GDM1 (cell line): ENCODE results near the gene PHLDA1.
"Not testable (repeated sequence)": the region's sequence is repeated elsewhere in the genome, so short reads cannot be mapped to it uniquely, and the experiment has no call there.

Experiments
- DNase-seq: peaks from one replicate; lab custom pipeline; 2025; lab: John Stamatoyannopoulos, UW

PHLDA1 gene

DNA sequence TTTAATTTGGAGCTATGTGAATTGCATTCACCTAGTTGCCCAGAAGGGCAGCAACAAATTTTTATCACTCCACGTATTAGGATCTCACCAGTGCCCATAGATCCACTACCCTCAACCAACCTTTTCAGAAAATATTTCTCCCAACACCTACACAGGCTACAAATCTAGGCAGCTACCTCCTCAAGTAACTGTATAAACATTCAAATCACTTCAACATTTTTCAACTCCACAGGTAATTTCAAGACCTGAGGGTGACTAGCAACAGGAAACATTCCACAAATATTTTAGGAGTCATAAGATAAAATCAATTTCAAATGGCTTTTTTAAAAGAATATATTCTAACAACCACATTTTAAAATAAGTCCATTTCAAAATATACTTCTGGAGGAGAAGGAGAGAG lies 12.9 kb downstream of the PHLDA1 start:
- no peak for DNase-seq

DNA sequence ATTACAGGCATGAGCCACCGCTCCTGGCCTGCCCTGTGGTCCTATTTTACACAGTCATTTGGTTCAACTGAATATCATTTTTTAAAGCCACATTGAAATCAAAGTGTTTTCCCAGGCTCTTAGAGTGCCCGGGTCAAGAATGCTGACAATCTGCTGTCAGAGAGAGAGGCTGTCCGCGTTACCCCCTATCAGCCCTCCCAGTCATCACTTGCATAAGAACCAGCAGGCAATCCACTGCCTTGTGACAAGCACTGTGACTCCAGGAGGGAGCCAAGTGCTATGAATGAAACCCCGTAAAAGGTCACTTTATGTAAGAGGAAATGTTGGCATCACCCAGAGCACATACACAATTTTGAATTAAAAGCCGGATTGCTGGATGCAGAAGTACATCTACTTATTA lies 13.5 kb downstream of the PHLDA1 start:
- no peak for DNase-seq

DNA sequence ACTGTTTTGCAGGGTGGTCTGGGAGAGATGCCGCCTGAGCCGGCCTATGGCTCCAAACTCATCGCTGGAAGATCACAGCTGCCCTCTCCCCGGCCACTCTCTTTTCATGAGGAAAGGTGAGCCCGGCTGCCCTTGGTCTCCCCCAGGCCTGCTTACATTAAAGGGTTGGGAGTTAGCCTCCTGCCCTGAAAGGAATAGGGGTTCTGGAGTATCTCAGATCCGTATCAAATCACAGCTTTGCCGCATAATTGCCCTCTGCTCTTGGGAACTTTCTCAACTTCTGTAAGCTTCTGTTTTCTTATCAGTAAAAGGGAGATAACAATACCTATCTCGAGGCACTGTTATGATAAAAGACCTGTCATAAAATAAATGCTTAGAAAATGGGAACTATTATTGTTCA lies 17.6 kb downstream of the PHLDA1 start:
- no peak for DNase-seq

DNA sequence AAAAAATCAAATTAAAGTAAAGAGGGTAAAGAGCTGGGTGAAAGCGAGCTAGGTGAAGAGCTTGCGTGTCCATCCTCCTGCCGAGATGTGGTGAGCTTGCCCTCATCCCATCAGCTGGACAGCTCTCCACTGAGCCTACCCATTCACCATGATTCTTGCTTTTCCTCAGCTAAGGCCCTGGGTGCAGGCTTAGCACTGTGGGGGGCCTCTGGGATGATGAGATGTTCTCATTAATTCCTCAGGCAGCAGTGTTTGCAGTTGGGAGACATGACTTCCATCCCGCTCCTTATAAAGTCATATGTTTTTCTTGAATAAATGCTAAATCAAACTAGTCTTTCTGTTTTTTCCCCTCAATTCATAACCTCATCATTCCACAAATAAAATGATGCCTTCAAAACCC lies 18.0 kb downstream of the PHLDA1 start:
- DNase-seq, result no peak

DNA sequence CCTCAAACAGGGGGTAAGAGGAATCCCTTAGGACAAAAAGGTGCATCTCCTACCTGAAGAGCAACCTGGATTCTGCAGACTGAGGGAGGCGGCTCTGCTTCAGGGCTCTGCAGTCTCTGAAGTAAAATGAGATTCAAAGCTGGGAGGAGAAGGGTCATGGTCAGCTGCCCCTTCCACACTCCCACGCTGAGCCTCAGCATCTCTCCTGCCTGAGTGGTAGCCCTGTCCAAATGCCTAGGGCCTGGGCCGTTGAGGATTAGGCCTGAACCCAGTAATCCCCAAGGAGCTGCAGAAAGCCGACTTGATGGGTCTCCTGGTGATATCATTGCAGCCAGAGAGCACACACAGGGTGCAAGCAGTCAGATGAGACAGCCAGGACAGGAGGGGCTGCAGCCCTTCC lies 18.9 kb downstream of the PHLDA1 start:
- DNase-seq, result no peak

DNA sequence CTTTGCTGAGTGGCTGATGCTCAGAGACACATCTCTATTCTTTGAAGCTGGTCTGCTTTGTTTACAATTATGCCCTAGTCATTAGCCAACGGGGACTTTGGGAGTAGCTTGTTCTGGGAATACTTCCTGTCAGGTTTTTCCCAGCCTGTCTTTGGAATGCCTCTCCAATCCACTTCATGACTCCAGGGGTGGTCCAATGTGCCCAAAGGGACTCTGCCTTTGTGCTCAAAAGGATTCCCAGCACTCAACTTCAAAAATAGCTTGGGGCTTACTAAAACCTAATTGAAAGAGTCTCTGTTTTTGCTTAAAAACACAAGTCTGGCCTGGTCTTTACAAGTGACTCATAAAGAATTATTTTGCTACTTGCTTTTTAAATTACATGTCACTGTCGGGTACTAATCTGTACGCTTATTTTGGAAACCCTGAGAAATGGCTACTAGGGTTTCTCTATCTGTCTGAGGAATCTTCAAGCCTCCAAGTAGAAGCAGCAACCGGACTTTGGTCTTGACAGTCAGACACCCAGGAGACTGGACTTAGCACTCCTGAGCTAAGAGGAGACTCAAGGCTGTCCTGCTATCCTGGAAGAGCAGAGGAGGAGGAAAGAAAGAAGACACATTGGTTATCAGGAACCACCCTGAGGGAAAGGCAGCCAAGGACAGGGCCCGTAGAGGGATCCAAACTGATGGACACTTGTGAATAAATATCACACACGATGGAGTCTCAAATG lies 20.7 kb downstream of the PHLDA1 start:
- DNase-seq, result no peak

DNA sequence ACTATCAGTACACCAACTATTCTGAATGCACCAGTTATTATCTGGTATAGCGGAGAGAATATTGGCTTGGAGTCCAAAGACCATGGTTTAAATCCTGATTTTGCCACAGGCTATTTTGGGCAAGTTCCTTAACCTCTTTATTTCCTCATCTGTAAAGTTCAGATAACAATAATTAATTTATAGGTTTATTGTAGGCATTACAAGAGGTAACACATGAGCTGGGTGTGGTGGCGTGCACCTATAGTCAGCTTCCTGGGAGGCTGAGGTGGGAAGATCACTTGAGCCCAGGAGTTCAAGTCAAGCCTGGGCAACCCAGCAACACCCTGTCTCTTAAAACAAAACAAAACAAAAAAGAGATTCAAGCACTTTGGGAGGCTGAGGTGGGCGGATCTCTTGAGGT lies 23.1 kb downstream of the PHLDA1 start:
- DNase-seq, result no peak

DNA sequence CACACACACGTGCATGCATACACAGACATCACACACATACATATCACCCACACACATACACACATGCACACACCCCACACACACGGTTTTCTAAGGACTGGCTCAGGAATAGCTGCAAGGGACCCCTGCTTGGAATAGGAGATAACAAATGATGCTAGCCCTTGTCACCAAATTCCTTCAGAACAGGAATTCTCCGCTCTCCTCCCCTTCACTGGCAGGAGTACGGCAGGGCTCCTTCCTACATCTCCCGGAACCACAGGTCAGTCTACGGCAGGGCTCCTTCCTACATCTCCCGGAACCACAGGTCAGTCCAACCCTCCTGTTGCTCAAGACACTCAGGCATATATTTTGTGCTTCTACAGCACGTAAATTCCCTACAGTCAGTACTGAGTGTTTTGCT lies 23.9 kb downstream of the PHLDA1 start:
- DNase-seq, result no peak

DNA sequence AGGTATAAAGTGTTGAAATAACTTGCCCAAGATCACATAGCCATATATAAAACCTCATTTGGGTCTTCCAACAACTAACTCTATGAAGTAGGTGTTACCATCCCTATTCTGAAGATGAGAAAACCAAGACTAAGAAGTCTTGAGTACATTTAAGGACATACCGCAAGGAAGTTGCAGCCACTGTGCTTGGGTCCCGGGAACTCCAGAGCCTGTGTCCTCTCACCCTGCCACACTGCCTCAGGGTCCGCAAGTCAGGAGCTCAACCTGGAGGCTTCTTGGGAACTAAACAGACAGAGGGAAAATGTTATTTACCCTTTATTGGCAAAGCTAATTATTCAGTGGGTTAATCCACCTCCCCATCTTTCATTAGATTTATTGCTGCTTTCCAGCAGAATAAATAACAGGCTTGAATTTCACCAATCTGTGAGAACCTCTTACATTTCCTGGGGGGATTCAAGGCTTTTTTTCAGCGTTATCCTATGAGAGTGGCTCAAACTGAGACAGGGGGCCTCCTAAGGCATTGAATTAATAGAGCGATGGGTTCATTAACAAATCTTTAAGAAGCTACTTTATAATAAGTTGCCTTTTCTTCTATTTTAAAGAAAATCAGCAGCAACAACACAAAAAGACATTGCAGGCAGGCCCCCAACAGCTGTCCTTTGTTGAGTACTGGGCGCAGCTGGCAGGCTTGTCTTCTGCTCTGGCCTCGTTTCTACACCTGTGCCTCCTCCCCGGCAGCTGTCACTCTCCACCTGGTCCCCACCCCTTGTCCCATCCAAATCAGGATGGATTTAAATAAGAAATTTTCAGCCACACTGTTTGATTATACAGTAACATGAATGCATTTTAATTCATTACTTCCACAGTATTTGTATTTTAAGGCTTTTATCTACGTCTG lies 25.3 kb downstream of the PHLDA1 start:
- DNase-seq, result no peak

DNA sequence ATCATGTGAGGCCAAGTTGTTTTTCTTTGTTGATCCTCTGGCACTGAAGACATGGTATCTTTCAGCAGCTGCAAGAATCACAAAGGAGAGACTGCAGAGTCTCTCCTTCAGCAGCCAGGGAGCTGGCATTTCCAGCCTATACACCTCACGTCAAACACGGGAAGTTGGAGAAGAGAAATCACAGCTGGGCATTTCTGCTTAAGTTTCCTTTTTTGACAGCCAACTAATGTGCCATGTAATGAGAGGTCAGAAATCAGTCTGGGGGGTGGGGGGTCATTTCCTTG lies 28.3 kb downstream of the PHLDA1 start:
- DNase-seq, result no peak

DNA sequence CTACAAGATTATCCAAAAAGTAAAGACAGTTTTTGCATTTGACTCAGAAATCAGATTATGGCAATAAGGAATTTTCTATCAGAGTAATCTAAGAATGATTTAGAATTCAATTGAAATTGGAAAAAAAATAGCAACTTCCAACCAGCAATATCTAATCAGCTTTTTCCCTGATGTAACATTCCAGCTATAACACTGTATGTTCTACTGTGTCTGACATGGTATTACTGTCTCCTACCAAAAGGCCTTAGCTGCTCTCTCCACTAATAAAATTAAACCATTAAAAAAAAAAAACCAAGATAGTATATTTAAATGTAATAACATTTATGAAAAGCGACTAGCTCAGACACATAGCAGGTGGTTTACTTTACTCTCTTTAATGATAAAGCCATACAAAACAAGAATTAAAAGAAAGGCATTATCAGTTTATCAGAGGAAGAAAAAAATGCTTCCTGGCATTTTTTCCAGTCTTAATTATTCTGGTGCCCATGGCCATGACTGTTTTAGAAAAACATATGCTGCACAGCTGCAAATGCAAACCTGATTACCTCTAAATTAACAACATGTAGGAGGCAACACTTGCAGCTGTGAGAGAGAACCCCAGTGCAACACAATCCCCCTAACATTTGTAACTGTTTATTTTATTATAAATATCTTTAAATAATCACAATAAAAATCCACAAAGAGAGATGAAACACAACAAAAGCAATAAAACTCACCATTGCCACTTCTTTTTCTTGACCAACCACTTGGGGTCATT lies 28.8 kb downstream of the PHLDA1 start:
- no peak for DNase-seq

DNA sequence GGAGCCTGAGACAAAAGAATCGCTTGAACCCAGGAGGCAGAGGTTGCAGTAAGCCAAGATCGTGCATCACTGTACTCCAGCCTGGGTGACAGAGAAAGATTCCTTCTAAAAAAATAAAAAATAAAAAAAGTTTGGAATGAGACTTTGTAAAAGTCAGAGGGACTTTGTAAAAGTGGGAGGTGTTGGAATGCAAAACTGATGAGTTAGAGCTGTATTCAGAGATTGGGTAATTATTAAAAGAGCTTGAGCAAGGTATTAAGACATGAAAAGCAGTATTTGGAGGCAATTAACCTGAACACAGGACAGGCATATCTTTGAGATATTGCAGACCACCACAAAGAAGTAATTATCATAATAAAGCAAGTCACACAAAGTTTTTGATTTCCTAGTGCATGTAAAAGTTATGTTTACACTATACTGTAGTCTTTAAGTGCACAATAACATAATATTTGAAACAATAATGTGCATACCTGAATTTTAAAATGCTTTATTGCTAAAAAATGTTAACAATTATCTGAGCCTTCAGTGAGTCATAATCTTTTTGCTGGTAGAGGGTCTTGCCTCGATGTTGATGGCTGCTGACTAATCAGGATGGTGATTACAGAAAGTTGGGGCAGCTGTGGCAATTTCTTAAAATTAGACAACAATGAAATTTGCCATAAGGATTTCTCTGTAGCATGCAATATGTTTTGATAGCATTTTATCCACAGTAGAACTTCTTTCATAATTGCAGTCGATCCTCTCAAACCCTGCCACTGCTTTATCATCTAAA lies 33.1 kb downstream of the PHLDA1 start:
- no peak for DNase-seq

DNA sequence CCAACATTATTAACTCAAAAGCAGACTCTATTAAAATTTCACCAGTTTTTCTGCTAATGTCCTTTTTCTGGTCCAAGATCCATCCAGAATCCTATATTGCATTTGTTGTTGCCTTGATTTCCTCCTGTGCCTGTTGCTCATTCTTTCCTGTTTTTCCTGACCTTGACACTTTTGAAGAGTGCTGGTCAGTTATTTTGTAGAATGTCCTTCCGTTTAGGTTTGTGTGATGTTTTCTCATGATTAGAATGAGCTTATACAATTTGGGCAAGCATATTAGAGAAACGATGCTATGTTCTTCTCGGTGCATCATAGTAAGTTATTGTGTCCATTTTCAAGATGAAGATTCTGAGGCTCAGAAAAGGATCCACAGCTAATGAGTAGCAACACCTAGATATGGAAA lies 33.9 kb downstream of the PHLDA1 start:
- no peak for DNase-seq

DNA sequence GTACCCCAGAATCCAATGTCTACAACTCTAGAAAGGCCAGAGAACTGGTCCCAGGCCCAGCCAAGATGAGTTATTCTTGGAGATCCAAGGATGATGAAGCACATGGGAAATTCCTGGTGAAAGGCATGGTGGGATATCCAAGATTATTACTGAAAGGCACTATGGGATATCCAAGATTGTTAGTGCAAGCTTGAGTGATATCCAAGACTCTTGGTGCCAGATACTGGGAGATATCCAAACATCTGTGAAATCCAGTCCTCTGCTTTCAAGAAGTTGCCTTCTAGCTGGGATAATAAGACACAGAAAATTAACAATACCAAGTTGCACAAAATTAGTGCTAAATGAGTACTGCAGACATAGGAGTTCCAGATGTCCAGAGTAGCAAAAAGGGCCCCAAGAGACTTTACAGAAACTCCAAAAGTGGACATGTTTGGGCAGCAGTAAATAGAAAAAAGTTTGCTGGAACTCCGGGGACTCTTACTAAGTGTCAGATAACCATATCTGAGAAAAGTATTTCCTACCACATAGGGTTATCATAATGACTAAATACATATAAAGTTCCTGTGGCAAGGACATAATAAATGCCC lies 34.6 kb downstream of the PHLDA1 start:
- DNase-seq, result no peak

DNA sequence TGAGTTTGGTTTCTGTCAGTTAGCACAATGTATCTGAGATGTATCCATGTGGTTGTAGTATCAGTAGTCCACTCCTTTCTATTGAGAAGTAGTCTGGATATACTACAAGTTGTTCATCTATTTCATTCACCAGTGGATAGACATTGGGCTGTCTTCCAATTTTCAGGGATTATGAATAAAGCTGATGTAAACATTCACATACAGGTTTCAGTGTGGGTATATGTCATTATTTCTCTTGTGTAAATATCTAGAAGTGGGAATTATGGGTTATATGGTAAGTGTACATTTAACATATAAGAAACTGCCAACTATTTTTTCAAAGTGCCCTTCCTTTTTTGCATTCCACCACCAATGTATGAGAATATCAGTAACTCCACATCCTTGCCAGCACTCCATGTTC lies 35.9 kb downstream of the PHLDA1 start:
- no peak for DNase-seq

DNA sequence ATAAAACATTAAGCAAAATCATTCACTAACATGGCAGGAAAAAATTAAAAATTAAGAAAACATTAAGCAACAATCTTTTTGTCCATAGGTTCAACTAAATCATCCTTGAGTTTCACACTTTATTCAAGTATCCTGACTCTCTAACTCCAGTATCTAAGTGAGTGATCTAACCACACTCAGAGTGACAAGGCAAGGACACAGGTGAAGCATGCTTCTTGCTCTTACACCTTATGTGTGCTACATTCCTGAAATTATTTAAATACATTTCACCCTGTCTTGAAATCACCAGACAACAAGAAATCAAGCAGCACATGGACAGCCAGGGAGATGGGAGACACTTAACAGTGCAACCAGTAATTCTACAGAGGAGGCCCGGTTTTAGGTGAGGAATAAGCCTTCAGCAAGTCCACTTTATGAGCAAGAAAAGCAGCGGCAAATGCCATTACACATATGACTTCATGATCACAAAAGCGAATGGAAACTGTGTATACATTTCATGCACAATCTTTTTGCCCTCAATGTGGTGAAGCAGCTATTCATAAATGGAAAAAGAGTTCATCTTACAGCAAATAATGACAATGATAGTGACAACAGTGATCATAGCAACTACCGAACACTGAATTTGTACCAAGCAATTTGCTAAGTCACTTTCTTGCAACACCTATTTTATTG lies 37.4 kb downstream of the PHLDA1 start:
- no peak for DNase-seq

DNA sequence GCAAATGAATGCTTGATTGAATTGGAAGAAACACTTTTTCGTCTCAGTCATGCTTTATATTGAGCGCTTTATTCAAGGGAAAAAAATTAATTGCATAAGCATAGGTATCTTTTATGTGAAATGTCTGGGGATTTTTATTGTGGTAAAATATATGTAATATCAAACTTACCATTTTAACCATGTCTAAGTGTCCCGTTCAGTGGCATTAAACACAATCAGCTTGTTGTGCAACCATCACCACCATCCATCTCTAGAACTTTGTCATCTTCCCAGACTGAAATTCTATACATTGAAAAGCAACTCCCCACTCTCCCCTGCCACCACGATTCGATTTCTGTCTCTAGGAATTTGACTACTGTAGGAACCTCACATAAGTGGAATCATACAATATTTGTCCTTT lies 39.8 kb downstream of the PHLDA1 start:
- DNase-seq, result no peak

DNA sequence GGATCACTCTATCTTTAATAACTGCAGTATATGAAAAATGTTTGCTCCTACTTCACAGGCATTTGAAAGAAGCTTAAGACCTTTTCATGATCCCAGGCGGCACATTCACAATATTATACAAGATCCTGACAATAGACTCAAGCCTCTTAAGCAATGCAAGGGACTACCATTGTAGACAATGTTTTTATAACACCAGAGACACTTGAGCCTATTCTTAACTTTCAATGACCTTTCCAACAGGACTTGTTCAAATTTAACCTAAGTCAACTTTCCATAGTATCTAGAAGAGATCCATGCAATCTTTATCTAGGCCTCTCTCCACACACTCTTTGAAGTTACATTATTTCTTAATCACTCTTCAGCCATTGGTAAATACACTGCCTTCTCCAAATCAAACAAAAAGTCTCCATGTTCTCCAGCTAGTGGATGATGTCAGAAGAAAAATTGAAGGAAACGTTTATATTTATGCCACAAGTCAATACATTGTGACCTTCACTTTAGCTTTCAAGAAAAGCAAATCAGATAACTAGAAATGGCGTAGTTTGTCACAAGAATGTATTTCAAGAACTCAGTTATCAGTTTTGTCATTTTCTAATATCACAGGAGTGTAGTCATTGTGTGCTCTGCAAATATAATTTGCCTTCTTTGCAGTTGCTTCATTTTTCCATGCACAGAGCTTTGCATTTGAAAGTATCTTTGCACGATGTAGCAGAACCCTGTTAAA lies 41.2 kb downstream of the PHLDA1 start:
- no peak for DNase-seq

DNA sequence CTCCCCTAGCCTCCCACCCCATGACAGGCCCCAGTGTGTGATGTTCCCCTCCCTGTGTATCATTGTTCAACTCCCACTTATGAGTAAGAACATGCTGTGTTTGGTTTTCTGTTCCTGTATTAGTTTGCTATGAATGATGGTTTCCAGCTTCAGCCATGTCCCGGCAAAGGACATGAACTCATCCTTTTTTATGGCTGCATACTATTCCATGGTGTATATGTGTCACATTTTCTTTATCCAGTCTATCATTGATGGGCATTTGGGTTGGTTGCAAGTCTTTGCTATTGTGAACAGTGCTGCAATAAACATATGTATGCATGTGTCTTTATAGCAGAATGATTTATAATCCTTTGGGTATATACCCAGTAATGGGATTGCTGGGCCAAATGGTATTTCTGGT lies 43.9 kb downstream of the PHLDA1 start:
- DNase-seq, result not testable (repeated sequence)

DNA sequence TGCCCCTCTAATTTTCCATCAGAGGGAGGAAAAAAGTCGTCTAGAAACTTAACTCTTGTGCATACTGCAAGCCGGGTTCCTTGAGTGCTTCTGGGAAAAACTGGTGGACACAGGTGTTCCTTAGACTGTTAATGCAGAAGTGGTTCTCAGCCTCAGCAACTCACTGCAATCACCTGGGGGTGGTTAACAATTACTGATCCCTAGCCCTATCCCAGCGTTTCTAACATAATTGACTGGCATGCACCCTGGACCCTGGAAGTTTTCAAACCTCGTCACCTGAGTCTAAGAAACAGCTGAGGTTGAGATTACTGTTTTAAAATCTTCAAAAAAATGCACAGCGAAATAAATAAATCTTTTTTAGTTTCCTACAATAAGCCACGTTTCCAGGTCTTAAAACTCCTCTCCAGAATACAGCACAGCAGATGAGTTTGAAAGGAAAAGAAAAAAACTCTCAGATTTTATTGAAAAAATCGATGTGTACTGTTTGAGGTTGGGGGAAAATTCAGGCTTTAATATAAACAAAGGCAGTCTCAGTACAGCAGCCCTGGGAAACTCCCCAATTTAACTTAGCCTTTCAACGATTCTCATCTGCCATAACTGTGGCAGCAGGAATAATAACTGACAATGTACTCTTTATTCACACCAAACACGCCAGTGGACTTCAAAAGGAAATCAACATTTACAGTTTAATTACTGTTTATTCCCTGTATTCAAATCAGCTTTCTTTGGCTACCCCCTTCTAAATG lies 45.4 kb downstream of the PHLDA1 start:
- DNase-seq, result no peak
